ENCODE data around the gene MIEN1. TPM values are rescaled to one million over a fixed set of nuclear protein-coding genes. Genes with fewer than 3 reads are reported as not detected.

MIEN1 gene
- total and polyA plus RNA-seq, 2 donors (not counting 1 experiment from before 2014, with no cell fraction given): 41.1 to 63.2 TPM

DNA sequence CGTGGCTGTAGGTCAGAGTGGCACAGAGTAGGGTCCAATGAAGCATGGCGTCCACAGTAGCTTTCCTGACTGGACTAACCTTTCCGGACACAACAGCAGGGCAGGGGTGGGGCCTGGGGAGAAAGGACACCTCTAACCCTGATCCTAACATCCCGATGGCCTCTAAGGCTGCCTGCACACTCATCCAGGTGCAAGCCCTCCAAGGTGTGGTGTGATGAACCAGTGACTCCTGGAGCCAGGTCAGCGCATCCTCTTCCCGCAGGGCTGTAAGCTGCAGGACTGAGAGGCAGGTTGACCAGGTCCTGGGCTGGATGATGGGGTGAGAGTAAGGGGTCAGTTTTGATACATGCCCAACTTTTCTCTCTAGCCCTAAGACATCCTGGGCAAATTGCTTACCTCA, 33.6 kb downstream of the MIEN1 start:
- Histone ChIP-seq H3K9me3 (ENCODE audit: control extremely low read depth in 1 of 3, control insufficient read depth in 2 of 3, insufficient read depth in 1 of 3, low read length in 2 of 3) (peaks cover 0 to 4% (median 0%) of the 10 kb centered on the region in 3 donors), H3K36me3 (replicated peaks in 1 of 2; ENCODE audit: control extremely low read depth in 1 of 2, control insufficient read depth in 1 of 2, extremely low read depth in 1 of 2, insufficient read depth in 2 of 2, low read length in 1 of 2) (peaks cover 0 to 6% of the 10 kb centered on the region in 2 experiments), H3K27me3 (replicated peaks in 1 of 4; ENCODE audit: control extremely low read depth in 1 of 4, control insufficient read depth in 3 of 4, insufficient read depth in 4 of 4, low read length in 3 of 4) (peaks cover 0 to 30% (median 17%) of the 10 kb centered on the region in 4 experiments), H3K4me1 (ENCODE audit: control insufficient read depth in 2 of 2, insufficient read depth in 2 of 2, low read length in 2 of 2) (peaks cover 6 to 17% of the 10 kb centered on the region in 2 donors), H3K4me2 (replicated peaks; ENCODE audit: low read depth, low read length, poor library complexity, severe bottlenecking) (no peak overlapping the region), H3K4me3 (ENCODE audit: control extremely low read depth in 1 of 5, extremely low read depth in 1 of 5, insufficient read depth in 1 of 5, low read depth in 2 of 5, low read length in 4 of 5) (no peak overlapping the region), H2AFZ (ENCODE audit: insufficient read depth, low read depth, low read length, poor library complexity, severe bottlenecking) (no peak overlapping the region), H3K79me2 (ENCODE audit: control insufficient read depth, insufficient read depth, low read length) (no peaks in the 10 kb centered on the region), H3K9ac (ENCODE audit: low read length) (no peak overlapping the region), H3K27ac (ENCODE audit: low read length in 2 of 2) (no peak overlapping the region), H4K20me1 (ENCODE audit: control insufficient read depth, insufficient read depth, low read length, poor library complexity, severe bottlenecking) (no peaks in the 10 kb centered on the region)
- no peak overlapping the region for H3K27ac Mint-ChIP-seq
- intact Hi-C loops (cut with micrococcal nuclease): no loop called here
- ChIA-PET POLR2A (no interaction called here), CTCF (interaction anchor here (1.1 kb wide), 1 partner anchor 9 kb away, joined by 3 read pairs; no protein-coding TSS in a partner anchor)
- 93% methylated on average over 3 of the region's 6 CpGs for WGBS (ENCODE audit: insufficient coverage)
- ATAC-seq (ENCODE audit: low read depth): no peak
- DNase-seq: no peak
- H3K4me3 Mint-ChIP-seq: no peak overlapping the region
- H3K4me1 Mint-ChIP-seq: peaks cover 6% of the 10 kb centered on the region
- TF ChIP-seq EZH2 (IDR thresholded peaks at IDR 0.05; ENCODE audit: borderline replicate concordance, insufficient read depth, low read depth, low read length, poor library complexity, severe bottlenecking) (no peak), CTCF (IDR thresholded peaks at IDR 0.05) (no peak)
- no peaks in the 10 kb centered on the region for H3K9me3 Mint-ChIP-seq (ENCODE audit: insufficient read depth)
- peaks cover 28% of the 10 kb centered on the region for H3K27me3 Mint-ChIP-seq

DNA sequence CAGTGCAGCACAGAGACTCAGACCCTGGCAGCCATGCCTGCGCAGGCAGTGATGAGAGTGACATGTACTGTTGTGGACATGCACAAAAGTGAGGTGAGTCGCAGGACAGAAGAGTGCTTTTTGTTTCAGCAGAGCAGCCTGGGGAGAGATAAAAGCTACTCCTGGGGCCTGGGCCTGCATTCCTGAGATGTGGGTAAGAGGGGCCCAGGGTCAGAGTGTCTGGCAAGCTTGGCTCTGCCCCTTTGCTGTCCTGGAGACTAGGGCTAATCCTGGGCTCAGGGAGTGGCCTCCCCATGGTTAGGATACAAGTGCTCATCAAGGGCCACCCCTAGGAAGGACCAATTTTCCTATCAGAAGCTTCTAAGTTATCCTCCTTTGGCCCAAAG, 35.2 kb downstream of the MIEN1 start:
- ATAC-seq (ENCODE audit: low read depth): no peak
- ChIA-PET POLR2A (no interaction called here), CTCF (no interaction called here)
- no peak overlapping the region for H3K27ac Mint-ChIP-seq
- no peak for DNase-seq
- TF ChIP-seq EZH2 (IDR thresholded peaks at IDR 0.05; ENCODE audit: borderline replicate concordance, insufficient read depth, low read depth, low read length, poor library complexity, severe bottlenecking): no peak
- no peak for TF ChIP-seq CTCF (IDR thresholded peaks at IDR 0.05)
- peaks cover 5% of the 10 kb centered on the region for H3K4me1 Mint-ChIP-seq
- H3K27me3 Mint-ChIP-seq: peaks cover 15% of the 10 kb centered on the region
- peaks cover 0 to 13% (median 7%) of the 10 kb centered on the region in 4 experiments for H3K27me3 ChIP-seq (replicated peaks in 1 of 4; ENCODE audit: control extremely low read depth in 1 of 4, control insufficient read depth in 3 of 4, insufficient read depth in 4 of 4, low read length in 3 of 4)
- 100% methylated on average over 2 of the region's 2 CpGs for WGBS (ENCODE audit: insufficient coverage)
- no peak overlapping the region for H3K4me3 ChIP-seq (ENCODE audit: control extremely low read depth in 1 of 5, extremely low read depth in 1 of 5, insufficient read depth in 1 of 5, low read depth in 2 of 5, low read length in 4 of 5)
- intact Hi-C loops (cut with micrococcal nuclease): no loop called here
- H3K4me2 ChIP-seq (replicated peaks; ENCODE audit: low read depth, low read length, poor library complexity, severe bottlenecking): no peak overlapping the region
- no peak overlapping the region for H3K4me3 Mint-ChIP-seq
- no peaks in the 10 kb centered on the region for H3K9me3 Mint-ChIP-seq (ENCODE audit: insufficient read depth)
- H3K9me3 ChIP-seq (ENCODE audit: control extremely low read depth in 1 of 3, control insufficient read depth in 2 of 3, insufficient read depth in 1 of 3, low read length in 2 of 3): no peaks in the 10 kb centered on the region
- H4K20me1 ChIP-seq (ENCODE audit: control insufficient read depth, insufficient read depth, low read length, poor library complexity, severe bottlenecking): no peaks in the 10 kb centered on the region
- H3K9ac ChIP-seq (ENCODE audit: low read length): no peak overlapping the region
- H3K36me3 ChIP-seq (replicated peaks in 1 of 2; ENCODE audit: control extremely low read depth in 1 of 2, control insufficient read depth in 1 of 2, extremely low read depth in 1 of 2, insufficient read depth in 2 of 2, low read length in 1 of 2): peaks cover 0 to 6% of the 10 kb centered on the region in 2 experiments
- H3K4me1 ChIP-seq (ENCODE audit: control insufficient read depth in 2 of 2, insufficient read depth in 2 of 2, low read length in 2 of 2): peaks cover under 1 to 7% of the 10 kb centered on the region in 2 donors
- H3K79me2 ChIP-seq (ENCODE audit: control insufficient read depth, insufficient read depth, low read length): no peaks in the 10 kb centered on the region
- H3K27ac ChIP-seq (ENCODE audit: low read length in 2 of 2): no peak overlapping the region
- no peak overlapping the region for H2AFZ ChIP-seq (ENCODE audit: insufficient read depth, low read depth, low read length, poor library complexity, severe bottlenecking)
